ENCODE data around the gene PCDHGA8. TPM values are rescaled to one million over a fixed set of nuclear protein-coding genes. Genes with fewer than 3 reads are reported as not detected.
A peak's percentile ranks its signal among the peaks of the same experiment; 100 is the strongest.

The PCDHGA8 gene
- total RNA-seq, 2 experiments from 2014 or later, result not detected

- H3K27me3 Mint-ChIP-seq, result peaks cover 79% of the 10 kb centered on the region
- no peak overlapping the region for H3K27ac Mint-ChIP-seq
- ChIA-PET POLR2A (no interaction called here), CTCF (no interaction called here)
- TF ChIP-seq CTCF (IDR thresholded peaks at IDR 0.05), result no peak
- H3K4me1 Mint-ChIP-seq (ENCODE audit: low read depth), result peaks cover 24% of the 10 kb centered on the region
- Histone ChIP-seq H3K27ac (ENCODE audit: low read depth in 1 of 2, low read length in 2 of 2) (no peak overlapping the region), H3K4me1 (ENCODE audit: insufficient read depth, low read length) (peaks cover 12% of the 10 kb centered on the region), H3K9me3 (ENCODE audit: control insufficient read depth in 1 of 2, insufficient read depth in 1 of 2, low read length in 2 of 2) (peaks cover 37 to 49% of the 10 kb centered on the region in 2 experiments), H3K27me3 (ENCODE audit: control insufficient read depth in 1 of 2, insufficient read depth in 2 of 2, low read length in 2 of 2) (peaks cover 70 to 84% of the 10 kb centered on the region in 2 experiments), H3K36me3 (ENCODE audit: insufficient read depth, low read length) (no peaks in the 10 kb centered on the region), H3K4me3 (ENCODE audit: low read length) (no peak overlapping the region)
- H3K36me3 Mint-ChIP-seq (ENCODE audit: low read depth), result peaks cover 29% of the 10 kb centered on the region
- intact Hi-C loops (cut with DNase I, micrococcal nuclease), result loop anchor here (2.0 to 10.0 kb wide), 4 partner anchors 45 to 153 kb away; partner anchors contain the start of genes PCDHGA5 (in 1 of the 2) and TAF7 (in 1 of the 2)
- peaks cover 14% of the 10 kb centered on the region for H3K9me3 Mint-ChIP-seq
- H3K4me3 Mint-ChIP-seq, result no peak overlapping the region
- DNase-seq (no peak), ATAC-seq (ENCODE audit: poor library complexity) (no peak)
Measured at GRCh38 chr5:141409598-141410306, 17.3 kb downstream of the PCDHGA8 start.

GRCh38 chr5:141411575-141411974 is 19.1 kb downstream of the PCDHGA8 start:
- no peak overlapping the region for H3K27ac Mint-ChIP-seq
- no peak for TF ChIP-seq CTCF (IDR thresholded peaks at IDR 0.05)
- peaks cover 24% of the 10 kb centered on the region for H3K4me1 Mint-ChIP-seq (ENCODE audit: low read depth)
- ATAC-seq (ENCODE audit: poor library complexity) (no peak), DNase-seq (peak in 1 of 14 experiments; percentile 22)
- POLR2A ChIA-PET, result no interaction called here
- peaks cover 78% of the 10 kb centered on the region for H3K27me3 Mint-ChIP-seq
- H3K9me3 Mint-ChIP-seq, result peaks cover 19% of the 10 kb centered on the region
- intact Hi-C loops (cut with DNase I, micrococcal nuclease), result loop anchor here (2.0 to 10.0 kb wide), 4 partner anchors 47 to 151 kb away; partner anchors contain the start of genes PCDHGA5 (in 1 of the 2) and TAF7 (in 1 of the 2)
- H3K27ac ChIP-seq (ENCODE audit: low read depth in 1 of 2, low read length in 2 of 2), result no peak overlapping the region
- peaks cover 33 to 48% of the 10 kb centered on the region in 2 experiments for H3K9me3 ChIP-seq (ENCODE audit: control insufficient read depth in 1 of 2, insufficient read depth in 1 of 2, low read length in 2 of 2)
- peaks cover 12% of the 10 kb centered on the region for H3K4me1 ChIP-seq (ENCODE audit: insufficient read depth, low read length)
- peaks cover 38% of the 10 kb centered on the region for H3K36me3 Mint-ChIP-seq (ENCODE audit: low read depth)
- CTCF ChIA-PET, result interaction anchor here (1.6 to 2.8 kb wide), 3 partner anchors 9 to 152 kb away, joined by 3 to 19 read pairs (median 9); partner anchors contain the start of genes PCDHGA11 and PCDHGA6
- H3K36me3 ChIP-seq (ENCODE audit: insufficient read depth, low read length), result no peaks in the 10 kb centered on the region
- H3K4me3 ChIP-seq (ENCODE audit: low read length), result no peak overlapping the region
- H3K4me3 Mint-ChIP-seq, result peak overlapping the region; percentile 51
- peaks cover 61 to 84% of the 10 kb centered on the region in 2 experiments for H3K27me3 ChIP-seq (ENCODE audit: control insufficient read depth in 1 of 2, insufficient read depth in 2 of 2, low read length in 2 of 2)

- peaks cover 20% of the 10 kb centered on the region for H3K9me3 Mint-ChIP-seq
- ChIA-PET CTCF (interaction anchor here (0.6 to 3.0 kb wide), 14 partner anchors 8 to 225 kb away, joined by 3 to 19 read pairs (median 4); partner anchors contain the start of genes PCDHGA11, PCDHGA6, PCDHGB5 and TAF7), POLR2A (interaction anchor here (0.9 to 1.3 kb wide), 3 partner anchors 48 to 151 kb away, joined by 3 to 4 read pairs (median 3); partner anchors contain the start of gene TAF7)
- Histone ChIP-seq H3K36me3 (ENCODE audit: insufficient read depth, low read length) (no peaks in the 10 kb centered on the region), H3K4me1 (ENCODE audit: insufficient read depth, low read length) (peaks cover 15% of the 10 kb centered on the region), H3K27ac (ENCODE audit: low read depth in 1 of 2, low read length in 2 of 2) (no peak within 1 kb of the TSS), H3K4me3 (ENCODE audit: low read length) (peak within 1 kb of the TSS; percentile 53), H3K9me3 (ENCODE audit: control insufficient read depth in 1 of 2, insufficient read depth in 1 of 2, low read length in 2 of 2) (peaks cover 21 to 51% of the 10 kb centered on the region in 2 experiments), H3K27me3 (ENCODE audit: control insufficient read depth in 1 of 2, insufficient read depth in 2 of 2, low read length in 2 of 2) (peaks cover 63 to 84% of the 10 kb centered on the region in 2 experiments)
- ATAC-seq (ENCODE audit: poor library complexity) (peak; percentile 88), DNase-seq (peak in 13 of 14 experiments; percentile 26 to 72 (median 39))
- H3K4me3 Mint-ChIP-seq, result peak within 1 kb of the TSS; percentile 92
- peak; percentile 71 for TF ChIP-seq CTCF (IDR thresholded peaks at IDR 0.05)
- peaks cover 24% of the 10 kb centered on the region for H3K4me1 Mint-ChIP-seq (ENCODE audit: low read depth)
- peaks cover 46% of the 10 kb centered on the region for H3K36me3 Mint-ChIP-seq (ENCODE audit: low read depth)
- intact Hi-C loops (cut with DNase I, micrococcal nuclease), result loop anchor here (2.0 to 10.0 kb wide), 5 partner anchors 48 to 149 kb away; partner anchors contain the start of genes PCDHGA5 (in 1 of the 2) and TAF7 (in 1 of the 2)
- H3K27me3 Mint-ChIP-seq, result peaks cover 82% of the 10 kb centered on the region
- no peak within 1 kb of the TSS for H3K27ac Mint-ChIP-seq
Measured at GRCh38 chr5:141412854-141413539, 20.6 kb downstream of the PCDHGA8 start, which contains the start of gene PCDHGA10. Gene PCDHGA10 (plus strand): TSS chr5:141412987. CDS start chr5:141413176, 189 bp downstream.
